ENCODE results near the gene LRRC73. TPM values are rescaled to one million over a fixed set of nuclear protein-coding genes. Genes with fewer than 3 reads are reported as not detected.

LRRC73 gene
- total RNA-seq, 4 donors from 2014 or later: 0.33 to 0.57 TPM; not detected in 2

- no peak for TF ChIP-seq CTCF (IDR thresholded peaks at IDR 0.05; ENCODE audit: low read depth)
These were observed 14.4 kb upstream of the LRRC73 start for GRCh38 chr6:43524483-43524961.

DNA sequence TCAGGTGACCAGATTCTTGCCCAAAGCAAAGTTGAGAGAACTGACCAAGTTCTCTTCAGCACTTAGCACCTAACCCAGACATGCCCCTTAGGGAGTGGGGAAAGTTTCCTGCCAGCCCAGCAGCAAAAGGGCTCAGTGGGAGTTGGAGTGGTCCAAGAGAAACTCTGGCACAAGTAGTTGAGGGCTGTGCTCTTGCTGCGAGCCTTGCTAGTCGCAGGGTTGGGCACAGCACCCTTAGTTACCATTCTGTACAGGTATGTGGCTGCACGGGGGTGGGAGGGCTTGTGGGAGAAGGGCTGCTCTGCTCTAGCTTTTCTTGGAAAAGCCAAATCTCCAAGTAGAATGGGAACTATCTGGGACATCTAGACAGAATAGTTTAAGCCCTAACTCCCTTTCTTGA, 13.1 kb upstream of the LRRC73 start:
- no peak for TF ChIP-seq CTCF (IDR thresholded peaks at IDR 0.05; ENCODE audit: low read depth)

- no peak for TF ChIP-seq CTCF (IDR thresholded peaks at IDR 0.05; ENCODE audit: low read depth)
These were observed 12.6 kb upstream of the LRRC73 start for GRCh38 chr6:43522547-43523261.

DNA sequence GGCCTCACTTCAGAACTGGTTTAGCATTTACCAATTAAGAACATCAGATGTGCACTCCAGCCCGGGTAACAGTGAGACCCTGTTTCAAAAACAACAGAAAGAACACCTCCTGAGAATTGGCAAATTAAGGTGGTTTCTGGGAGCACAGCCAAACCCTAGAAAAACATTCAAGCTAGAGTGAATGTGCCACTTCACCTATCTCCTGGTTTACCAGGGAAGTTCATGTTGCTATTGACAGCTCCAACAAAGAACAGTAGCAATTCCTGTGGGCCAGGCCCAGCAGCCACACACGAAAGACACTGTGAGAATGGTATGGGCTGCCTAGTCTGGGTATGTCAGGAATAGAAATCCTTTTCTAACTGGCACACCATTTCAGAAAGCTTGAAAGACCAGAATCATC, 11.7 kb upstream of the LRRC73 start:
- TF ChIP-seq CTCF (IDR thresholded peaks at IDR 0.05; ENCODE audit: low read depth): no peak

- TF ChIP-seq CTCF (IDR thresholded peaks at IDR 0.05; ENCODE audit: low read depth): no peak
These were observed 10.0 kb upstream of the LRRC73 start for GRCh38 chr6:43520097-43520496.

DNA sequence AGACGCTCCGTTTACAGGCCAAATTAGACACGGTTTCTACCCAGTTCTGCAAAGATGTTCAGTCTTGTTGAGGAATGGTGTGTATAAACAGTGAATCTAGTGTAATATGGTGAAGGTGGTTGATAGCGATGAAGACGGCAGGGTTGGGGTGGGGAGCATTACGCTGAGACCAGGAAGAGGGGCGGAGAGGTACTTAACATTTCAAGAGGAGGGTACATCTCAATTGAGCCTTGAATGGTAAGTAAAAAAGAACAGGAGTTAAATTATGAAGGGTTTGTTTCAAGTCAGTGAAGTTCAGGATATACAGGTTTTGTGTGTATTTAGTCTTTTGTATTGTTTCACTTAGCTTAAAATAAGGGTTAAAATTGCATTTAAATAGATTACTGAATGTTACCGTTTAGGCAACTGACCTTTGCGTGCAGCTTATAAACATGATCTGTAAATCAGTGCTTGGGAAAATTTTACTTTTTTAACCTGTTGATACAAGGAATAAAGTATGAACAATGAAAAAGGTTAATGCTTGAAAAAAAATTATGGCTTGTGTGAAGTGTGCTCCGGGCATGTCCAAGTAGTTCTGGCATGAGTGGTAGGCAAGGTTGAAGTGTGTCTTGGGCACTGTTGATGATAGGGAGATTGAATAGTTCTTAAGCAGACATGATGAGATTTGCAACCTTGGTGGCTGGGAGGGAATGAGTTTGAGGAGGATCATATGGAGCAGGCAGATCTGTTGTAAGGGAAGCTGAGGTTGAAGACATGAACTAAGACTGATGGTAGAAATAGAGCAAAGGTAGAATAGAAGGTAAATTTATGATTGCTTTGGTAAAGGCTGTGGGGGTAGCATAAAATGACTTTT, 7.6 kb upstream of the LRRC73 start:
- TF ChIP-seq CTCF (IDR thresholded peaks at IDR 0.05; ENCODE audit: low read depth): no peak

All from subcutaneous adipose tissue (tissue), 4 donors.